GM21529 (cell line): ENCODE measurements around the gene TIMP2.
"Not testable (repeated sequence)": the region's sequence is repeated elsewhere in the genome, so short reads cannot be mapped to it uniquely, and the experiment has no call there.

Source experiments
- ATAC-seq: cut with Tn5 transposase; IDR thresholded peaks from one replicate; pipeline ENCODE4 v1.9.1; 2021; ENCODE audit not compliant: unreplicated experiment

The TIMP2 gene

DNA sequence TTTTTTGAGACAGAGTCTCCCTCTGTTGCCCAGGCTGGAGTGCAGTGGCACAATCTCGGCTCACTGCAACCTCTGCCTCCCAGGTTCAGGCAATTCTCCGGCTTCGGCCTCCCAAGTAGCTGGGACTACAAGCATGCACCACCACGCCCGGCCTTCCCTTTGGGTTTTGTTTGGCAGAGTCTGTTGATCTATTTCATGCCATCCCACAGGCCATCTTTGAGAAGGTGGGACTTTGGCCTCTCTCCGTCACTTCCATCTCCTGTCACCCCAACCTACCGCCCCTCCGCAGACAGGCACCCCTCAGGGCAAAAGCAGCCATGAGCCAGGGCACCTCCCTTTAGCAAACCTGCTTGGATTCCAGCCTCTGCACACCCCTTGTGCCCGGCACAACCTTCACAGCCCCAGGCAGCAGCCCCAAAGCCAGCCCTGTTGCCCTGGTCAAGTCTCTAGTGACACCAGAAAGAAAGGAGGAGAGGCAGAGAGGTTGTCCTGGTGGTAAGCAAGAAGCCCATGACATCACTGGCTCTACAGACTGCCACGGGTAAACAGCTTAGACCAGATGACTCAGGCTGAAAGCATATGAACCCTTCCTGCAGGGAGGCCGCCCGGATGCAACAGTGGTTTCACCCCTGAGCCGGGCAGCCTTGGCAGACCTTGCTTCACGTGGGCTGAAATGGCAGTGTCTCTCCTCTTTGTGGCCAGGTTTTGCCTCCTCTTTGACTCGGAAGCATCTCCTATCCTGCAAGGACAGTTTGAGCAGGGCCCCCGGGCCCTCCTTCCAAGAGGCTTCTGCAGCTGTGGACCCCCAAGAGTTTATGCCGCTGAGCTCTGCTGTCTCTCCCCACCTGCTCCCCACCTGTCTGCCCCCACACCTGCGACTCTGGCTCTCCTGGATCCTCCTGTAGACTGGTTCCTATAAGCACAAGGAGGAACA is 8.1 kb upstream of the TIMP2 start:
- ATAC-seq, result no peak

- ATAC-seq, result no peak
Measured at GRCh38 chr17:78929908-78930775, 5.0 kb upstream of the TIMP2 start.

DNA sequence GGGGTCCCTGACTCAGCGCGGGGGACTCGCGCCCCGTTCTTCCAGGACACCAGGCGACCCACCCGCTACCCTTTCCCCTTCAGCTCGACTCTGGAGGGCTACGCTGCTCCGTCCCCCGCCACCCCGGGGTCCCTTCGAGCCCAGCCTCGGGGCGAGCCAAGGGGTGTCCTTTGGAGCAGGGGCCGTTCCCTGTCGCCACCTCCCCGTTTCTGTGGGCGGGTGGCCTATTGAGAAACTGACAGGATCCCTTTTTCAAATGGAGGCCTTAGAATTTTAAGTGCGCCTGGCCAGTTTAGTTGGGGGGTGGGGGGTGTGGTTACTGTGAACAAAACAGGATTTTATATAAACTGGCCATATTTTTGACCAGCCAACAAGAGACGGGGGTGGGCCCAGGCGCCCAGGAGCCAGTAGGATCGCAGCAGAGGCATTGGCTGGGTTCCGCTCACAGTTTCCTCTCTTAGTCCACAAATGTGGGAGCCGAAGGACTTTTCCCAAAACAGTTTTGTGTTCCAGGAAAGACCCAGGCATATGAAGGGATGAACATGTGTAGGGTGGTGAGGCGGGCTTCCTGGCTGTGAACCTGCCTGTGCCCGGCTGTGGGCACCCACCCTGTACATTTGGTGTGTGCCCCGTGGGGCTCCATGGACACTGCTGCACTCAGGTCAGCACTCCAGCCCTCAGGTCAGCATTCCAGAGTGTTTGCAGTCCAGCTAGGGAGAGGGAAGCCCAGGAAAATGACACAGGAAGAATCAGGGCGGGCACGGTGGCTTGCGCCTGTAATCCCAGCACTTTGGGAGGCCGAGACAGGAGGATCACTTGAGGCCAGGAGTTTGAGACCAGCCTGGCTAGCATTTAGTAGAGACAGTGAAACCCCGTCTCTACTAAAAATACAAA is 722 bp upstream of the TIMP2 start:
- ATAC-seq, result no peak

- ATAC-seq, result no peak
Measured at GRCh38 chr17:78924481-78925151, 571 bp downstream of the TIMP2 start.

DNA sequence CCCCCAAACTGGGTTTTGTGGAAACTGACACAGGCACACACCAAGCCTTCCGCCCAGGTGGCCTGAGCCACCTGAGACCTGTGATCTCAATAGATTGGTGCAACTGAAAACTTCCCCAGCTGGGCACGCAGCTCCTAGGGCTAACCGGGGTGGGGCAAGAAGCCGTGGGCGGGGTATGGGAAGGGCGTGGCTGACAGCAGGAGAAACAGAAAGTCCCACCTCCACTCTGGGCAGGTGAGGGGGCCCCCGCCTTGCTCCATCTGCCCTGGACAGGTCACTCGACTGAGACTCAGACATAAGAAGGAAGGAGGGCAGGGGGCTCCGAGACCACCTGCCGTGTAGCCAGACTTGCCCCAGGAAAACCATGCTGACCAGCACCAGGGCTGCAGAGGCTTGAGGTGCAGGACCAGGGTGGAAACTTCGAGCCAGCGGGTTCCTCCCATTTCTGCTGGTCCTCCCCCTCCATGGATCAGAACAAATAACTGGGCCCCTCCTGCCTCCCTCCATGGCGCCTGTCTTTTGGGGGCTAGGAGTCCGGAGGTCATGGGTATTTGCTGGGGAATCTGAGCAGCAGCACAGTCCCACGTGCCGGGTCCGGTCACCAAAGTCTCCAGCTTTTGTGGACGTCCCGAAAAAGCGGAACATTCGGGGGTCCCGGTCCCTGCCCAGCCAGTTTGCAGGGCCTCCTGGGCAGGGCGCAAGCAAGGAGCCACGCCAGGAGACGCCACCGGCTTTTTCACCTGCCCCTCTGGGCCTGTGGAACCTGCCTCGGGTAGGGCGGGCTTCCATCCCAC is 1.3 kb downstream of the TIMP2 start:
- no peak for ATAC-seq

GRCh38 chr17:78922816-78923498 is 2.2 kb downstream of the TIMP2 start:
- no peak for ATAC-seq

DNA sequence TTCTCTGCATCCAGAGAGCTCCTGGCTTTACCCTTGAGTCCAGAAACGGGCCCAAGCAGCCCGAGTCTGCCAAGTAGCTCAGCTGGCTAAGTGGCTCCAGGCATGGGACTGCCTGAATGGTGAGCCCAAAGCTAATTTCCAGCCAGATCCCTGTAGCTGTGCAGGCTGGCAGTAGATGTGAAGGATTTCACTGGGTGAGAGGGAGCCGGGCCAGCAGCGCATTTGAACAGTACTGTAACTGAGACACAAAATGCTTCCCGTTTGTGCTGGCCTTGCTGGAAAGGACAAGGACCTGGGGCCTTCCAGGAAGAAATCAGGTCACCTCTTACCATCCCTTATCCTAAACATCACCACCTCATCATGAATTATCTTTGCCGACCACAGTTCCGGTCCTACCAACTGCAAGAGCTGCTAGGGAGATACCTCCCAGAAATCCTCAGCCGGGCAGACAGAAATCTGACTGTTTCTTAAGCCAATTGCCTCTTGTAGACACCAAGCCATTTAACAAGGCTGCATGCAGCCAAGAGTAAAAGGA is 3.7 kb downstream of the TIMP2 start:
- ATAC-seq, result no peak

- no peak for ATAC-seq
Measured at GRCh38 chr17:78920528-78920927, 4.7 kb downstream of the TIMP2 start.

DNA sequence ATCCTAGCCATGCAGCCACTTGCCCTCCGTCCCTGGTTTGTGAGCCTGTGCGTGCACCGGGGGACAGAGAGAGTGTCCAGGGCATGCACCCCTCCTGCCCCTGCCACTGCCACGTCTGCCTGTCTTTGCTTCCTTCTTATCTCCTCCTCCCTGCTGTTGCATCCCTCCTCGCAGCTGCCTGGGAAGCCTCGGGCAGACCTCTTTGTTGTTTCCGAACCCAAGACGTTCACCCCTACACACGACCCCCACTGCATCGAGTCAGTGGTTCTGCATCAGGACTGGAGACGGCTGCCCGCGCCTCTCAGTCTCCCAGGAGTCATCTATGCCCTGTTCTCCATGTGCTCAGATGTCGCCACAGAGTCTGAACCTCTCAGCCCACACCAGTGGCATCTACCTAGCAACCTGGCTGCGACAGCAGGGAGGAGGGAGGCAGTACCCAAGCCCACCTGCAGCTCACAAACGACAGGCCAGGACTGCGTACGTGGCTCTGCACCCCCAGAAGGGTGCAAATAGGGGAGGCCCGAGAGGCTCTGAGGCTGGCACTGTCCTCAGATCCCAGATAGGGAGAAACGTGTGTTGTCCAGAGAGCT is 5.2 kb downstream of the TIMP2 start:
- no peak for ATAC-seq

- no peak for ATAC-seq
Measured at GRCh38 chr17:78918979-78919378, 6.2 kb downstream of the TIMP2 start.

GRCh38 chr17:78917451-78918275 is 7.5 kb downstream of the TIMP2 start:
- no peak for ATAC-seq

GRCh38 chr17:78915872-78916632 is 9.1 kb downstream of the TIMP2 start:
- no peak for ATAC-seq

- no peak for ATAC-seq
Measured at GRCh38 chr17:78913115-78913514, 12.1 kb downstream of the TIMP2 start.

GRCh38 chr17:78912082-78912481 is 13.1 kb downstream of the TIMP2 start:
- ATAC-seq, result no peak

DNA sequence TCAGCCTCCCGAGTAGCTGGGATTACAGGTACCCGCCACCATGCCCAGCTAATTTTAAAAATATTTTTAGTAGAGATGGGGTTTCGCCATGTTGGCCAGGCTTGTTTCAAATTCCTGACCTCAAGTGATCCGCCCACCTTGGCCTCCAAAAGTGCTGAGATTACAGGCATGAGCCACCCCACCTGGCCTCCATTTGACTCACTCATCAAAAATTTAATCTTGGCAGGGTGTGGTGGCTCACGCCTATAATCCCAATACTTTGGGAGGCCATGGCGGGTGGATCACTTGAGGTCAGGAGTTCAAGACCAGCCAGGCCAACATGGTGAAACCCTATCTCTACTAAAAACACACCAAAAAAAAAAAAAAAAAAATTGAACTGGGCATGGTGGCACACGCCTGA is 13.6 kb downstream of the TIMP2 start:
- not testable (repeated sequence) for ATAC-seq

- ATAC-seq, result no peak
Measured at GRCh38 chr17:78910497-78911284, 14.5 kb downstream of the TIMP2 start.
